HepG2 (cell line): Measurements from ENCODE around the gene LATS1. TPM values are rescaled to one million over a fixed set of nuclear protein-coding genes. Genes with fewer than 3 reads are reported as not detected.

ENCODE experiments used
- ATAC-seq: fragments of 200-7000 bp; cut with Tn5 transposase; 3 replicates; pipeline ENCODE4 v1.9.1; 2020; ENCODE audit warnings: mild to moderate bottlenecking, moderate library complexity
- BruUV-seq: library from RNA; stranded (reverse); fragments of 400-500 nt; replicated peaks from 2 replicates; lab custom pipeline; 2021; lab: Mats Ljungman, UMichigan
- CTCF ChIA-PET: fragments of 300-600 bp; formaldehyde crosslinking; extraction: SDS; loops from one replicate; lab custom pipeline; 2021; ENCODE audit warnings: low total read pairs, inconsistent platforms, low intra/inter-chr PET ratio; lab: Yijun Ruan, JAX
- POLR2A ChIA-PET: fragments of 350-600 bp; sonication (Branson Sonifier 250); formaldehyde crosslinking; loops from one replicate; lab custom pipeline; 2020; ENCODE audit warnings: antibody characterized with exemption, inconsistent platforms; lab: Yijun Ruan, JAX
- DNase-seq: peaks from one replicate; pipeline ENCODE4 v3.0.0-alpha.2; 2015; ENCODE audit warnings: low spot score
- FAIRE-seq: peaks from 3 replicates; lab custom pipeline; 2011; peaks lifted over from hg19 to GRCh38; lab: Jason Lieb, UNC
- H2AFZ ChIP-seq: one replicate; pipeline ENCODE4 v1.6.1; 2011; ENCODE audit warnings: low read length, inconsistent platforms
- H3K27ac ChIP-seq: fragments of 300-600 bp; 3 replicates; pipeline ENCODE4 v1.8.0; 2011; ENCODE audit warnings: mixed run types, mild to moderate bottlenecking, mixed read lengths, low read length, inconsistent platforms; ENCODE audit not compliant: insufficient read depth; ENCODE audit errors: extremely low read length
- H3K27me3 ChIP-seq, 2 experiments: fragments of 200-600 bp in 1 of 2; 2 replicates in 1 of 2; 3 replicates in 1 of 2; pipeline versions ENCODE4 v1.6.0 to v1.8.0; 2011; ENCODE audit warnings: low read length in 2 of 2, mild to moderate bottlenecking in 2 of 2, moderate library complexity in 2 of 2, inconsistent platforms in 1 of 2; ENCODE audit not compliant: insufficient read depth in 2 of 2, control insufficient read depth in 1 of 2
- H3K36me3 ChIP-seq, 2 experiments: fragments of 200-600 bp in 1 of 2; replicated peaks in 1 of 2; 2 replicates in 1 of 2; 3 replicates in 1 of 2; pipeline versions ENCODE4 v1.5.1 to v1.8.0; 2011; ENCODE audit warnings: low read length in 2 of 2, inconsistent platforms in 1 of 2; ENCODE audit not compliant: insufficient read depth in 2 of 2, control insufficient read depth in 1 of 2
- H3K4me1 ChIP-seq: 2 replicates; pipeline ENCODE4 v1.5.1; 2012; ENCODE audit warnings: low read length, inconsistent platforms; ENCODE audit not compliant: insufficient read depth
- H3K4me2 ChIP-seq: 2 replicates; pipeline ENCODE4 v1.6.0; 2011; ENCODE audit warnings: low read depth, low read length, inconsistent platforms
- H3K4me3 ChIP-seq, 3 experiments: fragments of 200-600 bp in 1 of 3; sonication (generic), shearing (Covaris generic) in 1 of 3; replicated peaks in 1 of 3; 2 replicates each; pipeline ENCODE4 v1.5.1; 2011 to 2016; ENCODE audit warnings: low read length in 3 of 3, inconsistent platforms in 2 of 3, low read depth in 2 of 3, mild to moderate bottlenecking in 2 of 3, control low read depth in 1 of 3, mixed read lengths in 1 of 3; ENCODE audit not compliant: insufficient read depth in 1 of 3
- H3K79me2 ChIP-seq: one replicate; pipeline ENCODE4 v1.6.1; 2011; ENCODE audit warnings: low read length, inconsistent platforms; ENCODE audit not compliant: insufficient read depth
- H3K9ac ChIP-seq: 2 replicates; pipeline ENCODE4 v1.6.0; 2011; ENCODE audit warnings: mild to moderate bottlenecking, low read depth, low read length, inconsistent platforms; ENCODE audit not compliant: insufficient read depth
- H3K9me3 ChIP-seq: 2 replicates; pipeline ENCODE4 v1.5.1; 2012; ENCODE audit warnings: mild to moderate bottlenecking, low read length
- H4K20me1 ChIP-seq: 2 replicates; pipeline ENCODE4 v1.6.0; 2011; ENCODE audit warnings: inconsistent platforms, mild to moderate bottlenecking, low read length, moderate library complexity; ENCODE audit not compliant: insufficient read depth
- ARID3A ChIP-seq: IDR thresholded peaks from 2 replicates; pipeline ENCODE4 v1.6.1; 2012; ENCODE audit warnings: low read depth, low read length, improper control_type of control experiment
- GATAD2A ChIP-seq: IDR thresholded peaks from 2 replicates; pipeline ENCODE4 v1.6.1; 2016
- KDM2A ChIP-seq: sonication (generic); formaldehyde crosslinking; IDR thresholded peaks from 2 replicates; pipeline ENCODE4 v1.4.0; 2020; ENCODE audit warnings: low read depth, missing genetic modification reagents, borderline replicate concordance
- KLF11 ChIP-seq: IDR thresholded peaks from 2 replicates; pipeline ENCODE4 v1.6.1; 2016; ENCODE audit warnings: missing compliant biosample characterization
- PHB2 ChIP-seq: fragments of 450-650 bp; IDR thresholded peaks from 2 replicates; pipeline ENCODE4 v1.6.1; 2018; ENCODE audit not compliant: partially characterized antibody
- RFX5 ChIP-seq: IDR thresholded peaks from 2 replicates; pipeline ENCODE4 v1.6.1; 2011; ENCODE audit warnings: low read depth, low read length, improper control_type of control experiment
- SMYD3 ChIP-seq: sonication (generic); formaldehyde crosslinking; IDR thresholded peaks from 2 replicates; pipeline ENCODE4 v1.8.1; 2023; ENCODE audit warnings: mild to moderate bottlenecking, missing genetic modification reagents
- ZBTB33 ChIP-seq: sonication (generic); formaldehyde crosslinking; IDR thresholded peaks from 2 replicates; pipeline ENCODE4 v1.4.0; 2020; ENCODE audit warnings: missing genetic modification reagents
- ZBTB8A ChIP-seq: sonication (generic); formaldehyde crosslinking; IDR thresholded peaks from 2 replicates; pipeline ENCODE4 v1.4.0; 2020; ENCODE audit warnings: mild to moderate bottlenecking, low read depth, missing genetic modification reagents, borderline replicate concordance
- ZEB1 ChIP-seq: IDR thresholded peaks from 2 replicates; pipeline ENCODE4 v1.6.1; 2012; ENCODE audit warnings: mild to moderate bottlenecking, low read depth, inconsistent platforms; ENCODE audit not compliant: insufficient replicate concordance
- ZNF124 ChIP-seq: sonication (generic); formaldehyde crosslinking; IDR thresholded peaks from 2 replicates; pipeline ENCODE4 v1.4.0; 2020; ENCODE audit warnings: missing genetic modification reagents
- ZNF773 ChIP-seq: sonication (generic); formaldehyde crosslinking; IDR thresholded peaks from 2 replicates; pipeline ENCODE4 v1.4.0; 2020; ENCODE audit warnings: missing genetic modification reagents, borderline replicate concordance
- ZNF883 ChIP-seq: sonication (generic); formaldehyde crosslinking; IDR thresholded peaks from 2 replicates; pipeline ENCODE4 v1.5.1; 2020; ENCODE audit warnings: mild to moderate bottlenecking, missing genetic modification reagents; ENCODE audit errors: not compliant biosample characterization
- WGBS: methylation state at CpG from one replicate; pipeline ENCODE4 v1.1.6; 2017; ENCODE audit warnings: low lambda C conversion rate; 5-methylcytosine and 5-hydroxymethylcytosine counted together
- in situ Hi-C: cut with HindIII; loops from 2 replicates; pipeline ENCODE4 v1.10.0; 2017; ENCODE audit warnings: low pct_unique_long_range_greater_than_20kb; ENCODE audit not compliant: extremely low pct_ligation_motif_present
- intact Hi-C: fragments of 100-400 bp; cut with micrococcal nuclease; formaldehyde crosslinking; loops from one replicate; pipeline ENCODE4 v1.10.0; 2022; ENCODE audit not compliant: unreplicated experiment
- polyA plus RNA-seq, 8 experiments: library from polyadenylated mRNA; depleted of rRNA in 3 of 8; stranded (reverse) in 7 of 8; unstranded in 1 of 8; fragments of >200 nt; fragmentation: Illumina TruSeq in 4 of 8; extraction: Trizol in 4 of 8; gene quantifications; 2 replicates each; pipeline versions ENCODE4 v1.2.1 to v1.2.3, GENCODE V29; 2011 to 2016; ENCODE audit warnings: low read depth in 4 of 8, missing spikeins in 1 of 8, mixed read lengths in 1 of 8; ENCODE audit not compliant: insufficient read depth in 1 of 8
- total RNA-seq, 5 experiments: library from RNA; depleted of rRNA; stranded (reverse); fragments of >200 nt; fragmentation: Illumina TruSeq; extraction: Trizol; gene quantifications; 2 replicates each; pipeline ENCODE4 v1.2.3, GENCODE V29; 2016; ENCODE audit warnings: low read depth in 1 of 5
- TF ChIP-seq, protein P1 (sequence below): IDR thresholded peaks from 2 replicates; pipeline ENCODE4 v1.6.1; 2016
- TF ChIP-seq, protein P2 (sequence below): sonication (generic); formaldehyde crosslinking; IDR thresholded peaks from 2 replicates; pipeline ENCODE4 v1.4.0; 2020; ENCODE audit warnings: low read depth, missing genetic modification reagents

Gene LATS1
- total and polyA plus RNA-seq, 2 of the 13 experiments (the other 11 are each of a cell fraction or from before 2014, with no cell fraction given) = 9.9 to 12.6 TPM

DNA sequence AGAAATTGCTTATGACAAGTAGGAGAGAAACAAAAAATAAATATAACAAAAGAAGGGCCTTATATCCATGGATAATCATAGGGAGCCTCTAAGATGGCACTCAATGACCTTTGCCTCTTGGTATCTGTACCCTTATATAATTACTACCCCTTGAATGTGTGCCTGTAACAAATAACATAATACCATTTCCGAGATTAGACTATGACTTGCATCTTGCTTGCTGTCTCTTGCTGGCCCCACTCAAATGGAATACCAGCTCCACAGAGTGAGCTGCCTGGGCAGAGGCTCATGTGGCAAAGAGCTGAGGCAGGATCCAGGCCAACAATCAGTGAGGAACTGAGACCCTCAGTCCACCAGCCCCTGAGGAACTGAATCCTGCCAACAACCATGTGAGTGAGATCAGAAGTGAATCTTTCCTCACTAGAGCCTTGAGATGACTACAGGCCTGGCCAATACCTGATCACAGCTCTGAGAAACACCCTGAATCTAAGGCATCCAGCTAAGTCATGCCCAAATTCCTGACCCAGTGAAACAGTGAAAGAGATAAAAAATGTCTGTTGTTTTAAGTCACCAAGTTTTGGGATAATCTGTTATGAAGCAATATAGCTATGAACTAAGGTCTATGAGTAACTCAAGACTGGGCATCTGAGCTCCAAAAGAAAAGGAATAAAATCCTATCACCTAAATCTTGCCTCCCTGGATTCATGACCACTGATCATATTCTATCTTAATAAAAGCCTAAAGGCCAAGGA, 74.9 kb downstream of the LATS1 start (continued):
- TF ChIP-seq, protein P1, sequence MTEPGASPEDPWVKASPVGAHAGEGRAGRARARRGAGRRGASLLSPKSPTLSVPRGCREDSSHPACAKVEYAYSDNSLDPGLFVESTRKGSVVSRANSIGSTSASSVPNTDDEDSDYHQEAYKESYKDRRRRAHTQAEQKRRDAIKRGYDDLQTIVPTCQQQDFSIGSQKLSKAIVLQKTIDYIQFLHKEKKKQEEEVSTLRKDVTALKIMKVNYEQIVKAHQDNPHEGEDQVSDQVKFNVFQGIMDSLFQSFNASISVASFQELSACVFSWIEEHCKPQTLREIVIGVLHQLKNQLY (CRISPR knock-in tag) = no peak
- TF ChIP-seq KDM2A (CRISPR knock-in tag) = no peak
- no peak for TF ChIP-seq GATAD2A (CRISPR knock-in tag)
- TF ChIP-seq SMYD3 = no peak
- no peak for TF ChIP-seq PHB2
- no peak for TF ChIP-seq ARID3A

DNA sequence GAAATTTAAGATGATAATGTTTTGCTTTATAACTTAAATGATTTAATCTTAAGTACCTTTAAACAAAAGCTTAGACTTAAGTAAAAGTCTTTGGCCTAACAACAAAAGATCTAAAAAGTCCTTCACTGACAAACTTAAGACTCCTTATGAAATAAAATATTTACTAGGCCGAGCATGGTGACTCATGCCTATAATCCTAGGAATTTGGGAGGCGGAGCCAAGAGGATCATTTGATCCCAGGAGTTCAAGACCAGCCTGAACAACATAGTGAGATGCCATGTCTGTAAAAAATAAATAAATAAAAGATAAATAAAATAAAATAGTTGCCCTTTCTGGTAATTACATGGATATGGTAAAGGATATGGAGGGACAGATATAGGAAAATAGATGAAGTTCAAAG, 81.8 kb downstream of the LATS1 start:
- Histone ChIP-seq H3K79me2 (no peaks in the 10 kb centered on the region), H3K4me2 (no peak overlapping the region), H3K36me3 (peaks cover 4 to 10% of the 10 kb centered on the region in 2 experiments), H3K4me3 (no peak overlapping the region), H3K9ac (no peak overlapping the region), H3K4me1 (no peaks in the 10 kb centered on the region), H3K27me3 (no peaks in the 10 kb centered on the region; a peak in 1 of 5 replicates), H2AFZ (no peak overlapping the region), H3K27ac (no peak overlapping the region), H4K20me1 (no peaks in the 10 kb centered on the region), H3K9me3 (no peaks in the 10 kb centered on the region)
- WGBS = 95% methylated on average over 2 of the region's 2 CpGs
- POLR2A ChIA-PET = no interaction called here
- ATAC-seq (no peak), FAIRE-seq (no peak), DNase-seq (no peak)
- intact Hi-C loops = no loop called here
- CTCF ChIA-PET = no interaction called here
- in situ Hi-C loops = no loop called here
- BruUV-seq = no TSS peak
- TF ChIP-seq, protein P2, sequence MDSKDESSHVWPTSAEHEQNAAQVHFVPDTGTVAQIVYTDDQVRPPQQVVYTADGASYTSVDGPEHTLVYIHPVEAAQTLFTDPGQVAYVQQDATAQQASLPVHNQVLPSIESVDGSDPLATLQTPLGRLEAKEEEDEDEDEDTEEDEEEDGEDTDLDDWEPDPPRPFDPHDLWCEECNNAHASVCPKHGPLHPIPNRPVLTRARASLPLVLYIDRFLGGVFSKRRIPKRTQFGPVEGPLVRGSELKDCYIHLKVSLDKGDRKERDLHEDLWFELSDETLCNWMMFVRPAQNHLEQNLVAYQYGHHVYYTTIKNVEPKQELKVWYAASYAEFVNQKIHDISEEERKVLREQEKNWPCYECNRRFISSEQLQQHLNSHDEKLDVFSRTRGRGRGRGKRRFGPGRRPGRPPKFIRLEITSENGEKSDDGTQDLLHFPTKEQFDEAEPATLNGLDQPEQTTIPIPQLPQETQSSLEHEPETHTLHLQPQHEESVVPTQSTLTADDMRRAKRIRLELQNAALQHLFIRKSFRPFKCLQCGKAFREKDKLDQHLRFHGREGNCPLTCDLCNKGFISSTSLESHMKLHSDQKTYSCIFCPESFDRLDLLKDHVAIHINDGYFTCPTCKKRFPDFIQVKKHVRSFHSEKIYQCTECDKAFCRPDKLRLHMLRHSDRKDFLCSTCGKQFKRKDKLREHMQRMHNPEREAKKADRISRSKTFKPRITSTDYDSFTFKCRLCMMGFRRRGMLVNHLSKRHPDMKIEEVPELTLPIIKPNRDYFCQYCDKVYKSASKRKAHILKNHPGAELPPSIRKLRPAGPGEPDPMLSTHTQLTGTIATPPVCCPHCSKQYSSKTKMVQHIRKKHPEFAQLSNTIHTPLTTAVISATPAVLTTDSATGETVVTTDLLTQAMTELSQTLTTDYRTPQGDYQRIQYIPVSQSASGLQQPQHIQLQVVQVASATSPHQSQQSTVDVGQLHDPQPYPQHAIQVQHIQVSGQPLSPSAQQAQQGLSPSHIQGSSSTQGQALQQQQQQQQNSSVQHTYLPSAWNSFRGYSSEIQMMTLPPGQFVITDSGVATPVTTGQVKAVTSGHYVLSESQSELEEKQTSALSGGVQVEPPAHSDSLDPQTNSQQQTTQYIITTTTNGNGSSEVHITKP = no peak
- TF ChIP-seq ZBTB33 (CRISPR knock-in tag) (no peak), KLF11 (CRISPR knock-in tag) (no peak), ZNF773 (CRISPR knock-in tag) (no peak), ZNF124 (CRISPR knock-in tag) (no peak), ZEB1 (no peak), ZBTB8A (CRISPR knock-in tag) (no peak), ZNF883 (CRISPR knock-in tag) (no peak), RFX5 (no peak)
